Suprapubic skin (tissue), 4 donors: Measurements from ENCODE around the gene GRIFIN. TPM values are rescaled to one million over a fixed set of nuclear protein-coding genes. Genes with fewer than 3 reads are reported as not detected.

Source experiments
- DNase-seq, 2 donors: peaks; one replicate each; pipeline ENCODE4 v3.0.0-alpha.2; 2019; ENCODE audit warnings: low spot score in 2 of 2
- H3K27ac ChIP-seq: fragments of 200-600 bp; sonication (generic); one replicate; pipeline ENCODE4 v1.5.1; 2019
- H3K27me3 ChIP-seq: fragments of 200-600 bp; sonication (generic); one replicate; pipeline ENCODE4 v1.5.1; 2019
- H3K36me3 ChIP-seq: fragments of 200-600 bp; sonication (generic); one replicate; pipeline ENCODE4 v1.5.1; 2019
- H3K4me1 ChIP-seq: fragments of 200-600 bp; sonication (generic); one replicate; pipeline ENCODE4 v1.5.1; 2019
- H3K4me3 ChIP-seq: fragments of 200-600 bp; sonication (generic); one replicate; pipeline ENCODE4 v1.5.1; 2019; ENCODE audit warnings: mild to moderate bottlenecking
- H3K9me3 ChIP-seq: fragments of 200-600 bp; sonication (generic); one replicate; pipeline ENCODE4 v1.5.1; 2019
- EP300 ChIP-seq: sonication (generic); formaldehyde crosslinking; IDR thresholded peaks from one replicate; pipeline ENCODE4 v1.6.1; 2017; ENCODE audit warnings: antibody characterized with exemption
- POLR2A ChIP-seq, 2 donors: fragments of 450-650 bp; IDR thresholded peaks; one replicate each; pipeline ENCODE4 v1.6.1; 2017; ENCODE audit warnings: antibody characterized with exemption in 2 of 2, mild to moderate bottlenecking in 2 of 2, moderate library complexity in 2 of 2
- POLR2AphosphoS5 ChIP-seq, 3 donors: sonication (generic); formaldehyde crosslinking; IDR thresholded peaks; one replicate each; pipeline ENCODE4 v1.6.1; 2017; ENCODE audit warnings: antibody characterized with exemption in 3 of 3
- WGBS: methylation state at CpG from one replicate; pipeline ENCODE4 v1.1.5; 2018; 5-methylcytosine and 5-hydroxymethylcytosine counted together
- total RNA-seq, 4 donors: library from RNA; depleted of rRNA; stranded (reverse); fragments of >200 nt; gene quantifications; one replicate each; pipeline ENCODE4 v1.1.0, GENCODE V29; 2016
- TF ChIP-seq, protein P1 (sequence below), 2 donors: fragments of 200-600 bp in 1 of 2; fragments of 450-650 bp in 1 of 2; sonication (generic) in 1 of 2; IDR thresholded peaks; one replicate each; pipeline ENCODE4 v1.5.1; 2016 to 2019; ENCODE audit warnings: antibody characterized with exemption in 2 of 2, mild to moderate bottlenecking in 1 of 2, moderate library complexity in 1 of 2

GRIFIN gene
- total RNA-seq, 4 donors from 2014 or later: not detected

DNA sequence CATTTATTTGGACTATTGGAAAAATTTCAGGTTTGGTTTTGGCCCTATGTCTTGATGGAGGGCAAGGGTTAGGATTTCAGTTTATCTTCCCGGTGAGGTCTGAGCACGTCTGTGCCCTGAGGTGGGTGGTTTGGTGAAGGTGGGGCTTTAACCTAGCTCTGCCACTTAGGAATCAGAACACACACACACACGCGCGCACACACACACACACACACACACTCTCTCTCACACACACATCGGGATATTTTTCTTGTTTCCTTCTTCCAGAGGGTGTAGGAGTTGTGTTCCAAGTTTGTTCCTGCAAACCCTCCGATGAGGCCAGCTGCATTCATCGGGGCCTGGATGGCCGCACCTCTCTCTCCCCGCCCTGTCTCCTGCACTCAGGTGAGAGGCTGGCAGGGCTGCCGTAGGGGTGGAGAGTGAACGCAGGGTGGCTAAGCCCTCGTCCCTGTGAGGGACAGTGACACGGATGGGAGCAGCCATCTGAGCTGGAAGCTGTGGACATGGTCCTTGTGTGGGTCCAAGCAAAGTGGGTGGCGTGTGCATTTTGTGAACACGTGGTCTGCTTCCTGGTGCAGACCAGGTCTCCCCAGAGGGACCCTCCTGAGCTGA, 38.6 kb downstream of the GRIFIN start:
- H3K27ac ChIP-seq: peak overlapping the region; percentile 96
- peaks cover 18% of the 10 kb centered on the region for H3K36me3 ChIP-seq
- no peaks in the 10 kb centered on the region for H3K27me3 ChIP-seq
- TF ChIP-seq POLR2A (IDR thresholded peaks at IDR 0.05) (no peak), EP300 (no peak), POLR2AphosphoS5 (IDR thresholded peaks at IDR 0.05) (no peak)
- TF ChIP-seq, protein P1, sequence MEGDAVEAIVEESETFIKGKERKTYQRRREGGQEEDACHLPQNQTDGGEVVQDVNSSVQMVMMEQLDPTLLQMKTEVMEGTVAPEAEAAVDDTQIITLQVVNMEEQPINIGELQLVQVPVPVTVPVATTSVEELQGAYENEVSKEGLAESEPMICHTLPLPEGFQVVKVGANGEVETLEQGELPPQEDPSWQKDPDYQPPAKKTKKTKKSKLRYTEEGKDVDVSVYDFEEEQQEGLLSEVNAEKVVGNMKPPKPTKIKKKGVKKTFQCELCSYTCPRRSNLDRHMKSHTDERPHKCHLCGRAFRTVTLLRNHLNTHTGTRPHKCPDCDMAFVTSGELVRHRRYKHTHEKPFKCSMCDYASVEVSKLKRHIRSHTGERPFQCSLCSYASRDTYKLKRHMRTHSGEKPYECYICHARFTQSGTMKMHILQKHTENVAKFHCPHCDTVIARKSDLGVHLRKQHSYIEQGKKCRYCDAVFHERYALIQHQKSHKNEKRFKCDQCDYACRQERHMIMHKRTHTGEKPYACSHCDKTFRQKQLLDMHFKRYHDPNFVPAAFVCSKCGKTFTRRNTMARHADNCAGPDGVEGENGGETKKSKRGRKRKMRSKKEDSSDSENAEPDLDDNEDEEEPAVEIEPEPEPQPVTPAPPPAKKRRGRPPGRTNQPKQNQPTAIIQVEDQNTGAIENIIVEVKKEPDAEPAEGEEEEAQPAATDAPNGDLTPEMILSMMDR (IDR thresholded peaks at IDR 0.05): no peak
- WGBS: 48% methylated on average over 10 of the region's 16 CpGs
- peak overlapping the region; percentile 42 for H3K4me3 ChIP-seq
- no peak for DNase-seq
- H3K9me3 ChIP-seq: no peaks in the 10 kb centered on the region
- H3K4me1 ChIP-seq: peaks cover 58% of the 10 kb centered on the region

DNA sequence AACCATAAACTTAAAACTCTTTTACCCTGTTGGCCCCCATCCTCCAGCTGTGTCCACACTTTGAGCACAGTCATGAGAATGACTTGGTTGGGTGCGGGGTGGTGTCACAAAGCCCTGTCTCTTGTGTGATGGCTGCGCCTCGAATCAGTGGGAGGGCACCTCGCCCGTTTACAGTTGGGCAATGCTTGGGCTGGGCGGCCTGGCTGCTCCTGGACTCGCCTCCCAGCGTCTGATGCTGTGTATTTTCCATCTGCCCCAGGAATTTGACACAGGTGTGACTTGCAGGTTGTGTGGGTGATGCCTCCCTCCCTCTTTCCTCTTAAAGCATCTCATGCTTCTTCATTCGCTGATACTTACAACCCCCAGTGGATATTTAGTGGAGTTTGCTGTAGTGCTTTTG, 39.1 kb downstream of the GRIFIN start:
- Histone ChIP-seq H3K36me3 (peaks cover 21% of the 10 kb centered on the region), H3K4me1 (peaks cover 58% of the 10 kb centered on the region), H3K27me3 (no peaks in the 10 kb centered on the region), H3K9me3 (no peaks in the 10 kb centered on the region), H3K27ac (peak overlapping the region; percentile 96), H3K4me3 (peak overlapping the region; percentile 42)
- DNase-seq: no peak
- WGBS: 48% methylated on average over 9 of the region's 9 CpGs
- TF ChIP-seq, protein P1 (IDR thresholded peaks at IDR 0.05): no peak
- TF ChIP-seq POLR2AphosphoS5 (IDR thresholded peaks at IDR 0.05): peak in 1 of 3 donors; percentile 18

DNA sequence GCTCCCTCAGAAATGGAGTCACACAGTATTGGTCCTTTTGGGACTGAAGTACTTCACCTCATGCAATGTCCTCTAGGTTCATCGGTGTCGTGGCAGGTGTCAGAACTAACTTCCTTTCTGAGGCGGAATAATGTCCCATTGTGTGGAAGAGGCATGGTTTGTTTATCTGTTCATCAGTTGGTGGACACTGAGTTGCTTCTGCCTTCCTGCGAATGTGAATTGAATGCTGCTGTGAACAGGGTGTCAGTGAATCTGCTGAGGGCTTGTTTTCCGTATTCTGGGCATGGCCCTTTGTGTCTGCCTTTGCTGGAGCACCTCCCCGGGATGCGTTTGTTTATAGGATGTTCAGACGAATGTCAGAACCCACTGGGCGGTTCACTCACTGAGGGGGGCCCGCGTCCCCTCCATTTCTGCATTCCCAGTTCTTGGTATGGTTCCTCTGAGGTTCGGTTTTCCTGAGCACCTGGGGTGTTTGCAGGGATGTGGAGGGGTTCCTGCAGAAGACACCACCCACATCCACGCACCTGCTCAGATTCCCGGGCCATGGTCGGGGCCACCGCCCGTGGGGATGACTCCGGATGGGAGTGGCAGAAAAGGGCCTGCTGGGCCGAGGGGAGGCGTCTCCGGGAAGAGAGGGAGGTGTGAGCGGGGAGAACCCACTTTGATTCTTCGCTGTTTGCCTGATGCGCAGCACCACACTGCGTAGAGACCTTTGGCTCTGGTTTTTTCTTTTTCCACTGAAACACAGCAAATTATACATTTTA, 39.7 kb downstream of the GRIFIN start:
- WGBS: 82% methylated on average over 24 of the region's 25 CpGs
- TF ChIP-seq POLR2AphosphoS5 (IDR thresholded peaks at IDR 0.05) (no peak), EP300 (no peak), POLR2A (IDR thresholded peaks at IDR 0.05) (no peak)
- TF ChIP-seq, protein P1 (IDR thresholded peaks at IDR 0.05): no peak
- no peaks in the 10 kb centered on the region for H3K9me3 ChIP-seq
- H3K36me3 ChIP-seq: peaks cover 21% of the 10 kb centered on the region
- peak overlapping the region; percentile 96 for H3K27ac ChIP-seq
- no peaks in the 10 kb centered on the region for H3K27me3 ChIP-seq
- no peak for DNase-seq
- H3K4me1 ChIP-seq: peaks cover 54% of the 10 kb centered on the region
- H3K4me3 ChIP-seq: no peak overlapping the region

DNA sequence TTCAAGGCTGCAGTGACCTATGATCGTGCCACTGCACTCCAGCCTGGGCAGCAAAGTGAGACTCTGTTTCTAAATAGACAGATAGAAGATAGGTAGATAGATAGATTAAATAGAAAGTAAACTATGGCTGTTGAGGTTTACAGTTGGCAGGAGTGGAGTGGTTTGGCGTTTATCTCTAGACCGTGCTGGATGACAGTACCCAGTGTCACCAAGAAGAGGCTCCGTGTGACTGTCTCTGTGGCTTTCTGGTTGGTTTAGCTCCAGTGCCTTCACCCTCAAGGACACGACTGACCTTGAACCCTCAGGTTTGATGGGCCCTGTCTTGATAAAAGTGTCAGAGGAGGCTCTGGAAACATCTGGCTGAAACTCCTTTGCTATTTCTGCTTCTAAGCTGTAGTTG, 41.1 kb downstream of the GRIFIN start:
- DNase-seq: no peak
- Histone ChIP-seq H3K27me3 (no peaks in the 10 kb centered on the region), H3K4me3 (no peak overlapping the region), H3K9me3 (no peaks in the 10 kb centered on the region), H3K36me3 (peaks cover 21% of the 10 kb centered on the region), H3K4me1 (peaks cover 41% of the 10 kb centered on the region), H3K27ac (peak overlapping the region; percentile 11)
- TF ChIP-seq, protein P1 (IDR thresholded peaks at IDR 0.05): no peak
- TF ChIP-seq POLR2AphosphoS5 (IDR thresholded peaks at IDR 0.05) (no peak), POLR2A (IDR thresholded peaks at IDR 0.05) (no peak), EP300 (no peak)
- WGBS: 86% methylated on average over 5 of the region's 5 CpGs

DNA sequence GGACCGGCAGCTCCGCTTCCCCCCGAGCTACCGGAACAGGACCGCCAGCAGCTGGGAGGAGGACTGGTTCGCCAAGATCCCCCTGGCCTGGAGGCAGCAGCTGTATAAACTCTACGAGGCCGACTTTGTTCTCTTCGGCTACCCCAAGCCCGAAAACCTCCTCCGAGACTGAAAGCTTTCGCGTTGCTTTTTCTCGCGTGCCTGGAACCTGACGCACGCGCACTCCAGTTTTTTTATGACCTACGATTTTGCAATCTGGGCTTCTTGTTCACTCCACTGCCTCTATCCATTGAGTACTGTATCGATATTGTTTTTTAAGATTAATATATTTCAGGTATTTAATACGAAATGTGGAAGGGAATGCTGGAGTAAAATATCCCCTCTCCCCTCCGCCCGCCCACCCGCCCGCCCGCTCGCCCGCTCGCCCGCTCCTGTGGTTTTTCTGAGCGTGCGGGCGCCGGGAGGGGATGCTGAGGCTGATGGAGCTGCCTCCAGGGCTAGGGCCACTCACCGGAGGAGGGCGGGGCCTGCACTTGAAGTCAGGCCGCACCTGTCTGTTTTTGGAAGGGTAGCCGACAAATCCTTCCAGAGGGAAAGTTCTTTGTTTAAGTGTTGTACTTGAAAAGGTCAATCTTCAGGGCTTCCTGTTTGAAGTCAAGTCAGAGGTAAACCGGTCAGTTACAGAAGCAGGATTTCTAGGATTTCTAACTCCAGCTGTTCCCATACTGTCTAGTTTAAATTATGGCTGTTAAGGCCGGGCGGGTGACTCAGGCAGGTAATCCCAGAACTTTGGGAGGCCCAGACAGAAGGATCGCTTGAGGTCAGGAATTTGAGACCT, 42.3 kb downstream of the GRIFIN start:
- TF ChIP-seq POLR2A (IDR thresholded peaks at IDR 0.05) (no peak), EP300 (no peak), POLR2AphosphoS5 (IDR thresholded peaks at IDR 0.05) (no peak)
- TF ChIP-seq, protein P1 (IDR thresholded peaks at IDR 0.05): no peak
- WGBS: 87% methylated on average over 41 of the region's 42 CpGs
- Histone ChIP-seq H3K9me3 (no peaks in the 10 kb centered on the region), H3K4me3 (no peak overlapping the region), H3K27me3 (no peaks in the 10 kb centered on the region), H3K4me1 (peaks cover 29% of the 10 kb centered on the region), H3K36me3 (peaks cover 21% of the 10 kb centered on the region), H3K27ac (no peak overlapping the region)
- no peak for DNase-seq
